Measurements from ENCODE around the gene MYO1E. TPM values are rescaled to one million over a fixed set of nuclear protein-coding genes. Genes with fewer than 3 reads are reported as not detected.

MYO1E gene
- total RNA-seq, 4 donors from 2014 or later, result 49.7 to 76.1 (median 65.6) TPM

- H3K4me3 ChIP-seq, result no peak overlapping the region
- H3K9me3 ChIP-seq, result no peaks in the 10 kb centered on the region
- 56 to 67% methylated on average over 2 to 3 of the region's 7 CpGs for WGBS, 2 donors (ENCODE audit: low coverage in 1 of 2)
- TF ChIP-seq POLR2AphosphoS5 (IDR thresholded peaks at IDR 0.05) (peak; percentile 48), POLR2A (IDR thresholded peaks at IDR 0.05) (no peak)
- ATAC-seq, result peak; percentile 39
- no peaks in the 10 kb centered on the region for H3K27me3 ChIP-seq
- H3K27ac ChIP-seq, result no peak overlapping the region
- H3K4me1 ChIP-seq, result peaks cover 0 to 29% (median 10%) of the 10 kb centered on the region in 3 donors
- no peaks in the 10 kb centered on the region for H3K36me3 ChIP-seq
Measured at GRCh38 chr15:59306520-59307164, 66.0 kb downstream of the MYO1E start.

- 75 to 90% methylated on average over 5 to 6 of the region's 6 CpGs for WGBS, 2 donors (ENCODE audit: low coverage in 1 of 2)
- peak overlapping the region in 1 of 4 donors; percentile 10 for H3K27ac ChIP-seq
Measured at GRCh38 chr15:59304807-59305206, 67.9 kb downstream of the MYO1E start.

GRCh38 chr15:59304034-59304795, 68.5 kb downstream of the MYO1E start:
- Histone ChIP-seq H3K4me1 (peaks cover 0 to 47% (median 18%) of the 10 kb centered on the region in 3 donors), H3K9me3 (no peaks in the 10 kb centered on the region), H3K36me3 (no peaks in the 10 kb centered on the region), H3K27ac (no peak overlapping the region), H3K27me3 (no peaks in the 10 kb centered on the region), H3K4me3 (no peak overlapping the region)
- WGBS, 2 donors (ENCODE audit: low coverage in 1 of 2), result 87 to 90% methylated on average over 6 to 10 of the region's 15 CpGs
- no peak for ATAC-seq
- TF ChIP-seq CTCF (IDR thresholded peaks at IDR 0.05) (no peak), POLR2AphosphoS5 (IDR thresholded peaks at IDR 0.05) (no peak), POLR2A (IDR thresholded peaks at IDR 0.05) (no peak), EP300 (IDR thresholded peaks at IDR 0.05) (no peak)

More at GRCh38 chr15:59304807-59305206, 67.9 kb downstream of the MYO1E start:
- Histone ChIP-seq H3K36me3 (no peaks in the 10 kb centered on the region), H3K27me3 (no peaks in the 10 kb centered on the region), H3K9me3 (no peaks in the 10 kb centered on the region), H3K4me3 (no peak overlapping the region), H3K4me1 (peaks cover 0 to 41% (median 18%) of the 10 kb centered on the region in 3 donors)
- no peak for ATAC-seq
- TF ChIP-seq POLR2AphosphoS5 (IDR thresholded peaks at IDR 0.05), result no peak
- no peak for TF ChIP-seq CTCF (IDR thresholded peaks at IDR 0.05)
- no peak for TF ChIP-seq EP300 (IDR thresholded peaks at IDR 0.05)
- no peak for TF ChIP-seq POLR2A (IDR thresholded peaks at IDR 0.05)

GRCh38 chr15:59303633-59304032, 69.0 kb downstream of the MYO1E start:
- Histone ChIP-seq H3K4me1 (peaks cover 0 to 47% (median 18%) of the 10 kb centered on the region in 3 donors), H3K9me3 (no peaks in the 10 kb centered on the region)

More at GRCh38 chr15:59303633-59304032, 69.0 kb downstream of the MYO1E start:
- Histone ChIP-seq H3K36me3 (no peaks in the 10 kb centered on the region), H3K27ac (no peak overlapping the region), H3K27me3 (no peaks in the 10 kb centered on the region), H3K4me3 (no peak overlapping the region)
- 82 to 89% methylated on average over 6 to 8 of the region's 9 CpGs for WGBS, 2 donors (ENCODE audit: low coverage in 1 of 2)
- ATAC-seq, result no peak
- TF ChIP-seq POLR2AphosphoS5 (IDR thresholded peaks at IDR 0.05) (no peak), POLR2A (IDR thresholded peaks at IDR 0.05) (no peak), EP300 (IDR thresholded peaks at IDR 0.05) (no peak), CTCF (IDR thresholded peaks at IDR 0.05) (no peak)

Measured in gastroesophageal sphincter (tissue), 4 donors.